Mammary epithelial cell (primary cell): ENCODE data around the gene TSEN15.

Experiments
- EZH2 ChIP-seq: IDR thresholded peaks from 2 replicates; pipeline ENCODE4 v1.6.1; 2012; ENCODE audit warnings: low read length, inconsistent platforms, borderline replicate concordance
- TF ChIP-seq, protein P1 (sequence below), 2 donors: IDR thresholded peaks in 1 of 2; conservative IDR thresholded peaks in 1 of 2; 2 replicates each; pipeline ENCODE4 v1.5.1; 2011 to 2012; ENCODE audit warnings: inconsistent platforms in 2 of 2, low read length in 2 of 2, mild to moderate bottlenecking in 2 of 2, control low read depth in 1 of 2, low read depth in 1 of 2; ENCODE audit not compliant: insufficient read depth in 1 of 2; ENCODE audit errors: extremely low read depth in 1 of 2

DNA sequence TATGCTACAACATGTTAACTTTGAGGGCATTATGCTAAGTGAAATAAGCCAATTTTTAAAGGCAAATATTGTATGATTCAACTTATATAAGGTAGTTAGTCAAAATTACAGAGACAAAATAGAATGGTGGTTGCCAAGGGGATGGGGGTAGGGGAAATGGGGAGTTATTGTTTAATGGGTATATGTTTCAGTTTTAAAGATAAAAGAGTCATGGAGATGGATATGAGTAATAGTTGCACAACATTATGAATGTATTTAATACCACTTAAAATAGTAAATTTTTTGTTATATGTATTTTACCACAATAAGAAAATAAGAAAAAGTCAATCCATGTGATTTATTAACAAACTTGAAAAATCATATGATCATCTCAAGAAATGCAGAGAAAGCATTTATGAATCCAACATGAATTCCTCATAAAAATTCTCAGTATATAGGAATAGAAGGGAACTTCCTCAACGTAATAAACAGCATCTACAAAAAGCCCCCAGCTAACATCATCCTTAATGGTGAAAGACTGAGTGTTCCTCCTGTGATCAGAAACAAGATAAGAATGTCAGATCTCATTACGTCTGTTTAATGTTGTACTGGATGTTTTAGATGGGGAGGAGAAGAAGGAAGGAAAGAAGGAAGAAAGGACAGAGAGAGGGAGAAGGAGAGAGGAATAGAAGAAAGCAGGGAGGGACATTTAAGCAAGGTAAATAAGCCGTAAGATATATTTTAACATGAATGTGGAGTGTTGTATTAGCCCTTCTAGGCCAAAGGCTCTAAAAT lies 6.7 kb upstream of the TSEN15 start:
- TF ChIP-seq, protein P1, sequence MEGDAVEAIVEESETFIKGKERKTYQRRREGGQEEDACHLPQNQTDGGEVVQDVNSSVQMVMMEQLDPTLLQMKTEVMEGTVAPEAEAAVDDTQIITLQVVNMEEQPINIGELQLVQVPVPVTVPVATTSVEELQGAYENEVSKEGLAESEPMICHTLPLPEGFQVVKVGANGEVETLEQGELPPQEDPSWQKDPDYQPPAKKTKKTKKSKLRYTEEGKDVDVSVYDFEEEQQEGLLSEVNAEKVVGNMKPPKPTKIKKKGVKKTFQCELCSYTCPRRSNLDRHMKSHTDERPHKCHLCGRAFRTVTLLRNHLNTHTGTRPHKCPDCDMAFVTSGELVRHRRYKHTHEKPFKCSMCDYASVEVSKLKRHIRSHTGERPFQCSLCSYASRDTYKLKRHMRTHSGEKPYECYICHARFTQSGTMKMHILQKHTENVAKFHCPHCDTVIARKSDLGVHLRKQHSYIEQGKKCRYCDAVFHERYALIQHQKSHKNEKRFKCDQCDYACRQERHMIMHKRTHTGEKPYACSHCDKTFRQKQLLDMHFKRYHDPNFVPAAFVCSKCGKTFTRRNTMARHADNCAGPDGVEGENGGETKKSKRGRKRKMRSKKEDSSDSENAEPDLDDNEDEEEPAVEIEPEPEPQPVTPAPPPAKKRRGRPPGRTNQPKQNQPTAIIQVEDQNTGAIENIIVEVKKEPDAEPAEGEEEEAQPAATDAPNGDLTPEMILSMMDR (conservative IDR thresholded peaks at IDR 0.05 in 1 of 2, IDR thresholded peaks at IDR 0.05 in 1 of 2; ENCODE audit: extremely low read depth in 1 of 2, insufficient read depth in 1 of 2, low read depth in 1 of 2, low read length in 2 of 2), result no peak
- TF ChIP-seq EZH2, result no peak
